Prostate gland (tissue), 2 donors: ENCODE data around the gene NRXN2.

Experiments used
- CTCF ChIP-seq, 4 experiments: fragments of 200-600 bp in 2 of 4; fragments of 450-650 bp in 2 of 4; sonication (generic) in 2 of 4; IDR thresholded peaks; 1 replicate in 3 of 4; 2 replicates in 1 of 4; pipeline ENCODE4 v1.5.1; 2016 to 2019; ENCODE audit warnings: antibody characterized with exemption in 4 of 4, mild to moderate bottlenecking in 2 of 4, moderate library complexity in 2 of 4
- POLR2A ChIP-seq: fragments of 450-650 bp; IDR thresholded peaks from one replicate; pipeline ENCODE4 v1.6.1; 2016; ENCODE audit warnings: antibody characterized with exemption, mild to moderate bottlenecking

- TF ChIP-seq POLR2A (no peak), CTCF (IDR thresholded peaks at IDR 0.05) (no peak)
Measured at GRCh38 chr11:64608046-64608445, 115.0 kb downstream of the NRXN2 start.
